SIG-M5 (cell line): Measurements from ENCODE around the gene SHC2.
"Not testable (repeated sequence)": the region's sequence is repeated elsewhere in the genome, so short reads cannot be mapped to it uniquely, and the experiment has no call there.

Experiments
- DNase-seq: peaks from one replicate; lab custom pipeline; 2025; lab: John Stamatoyannopoulos, UW

SHC2 gene

GRCh38 chr19:492091-492531, 31.3 kb upstream of the SHC2 start:
- no peak for DNase-seq

- no peak for DNase-seq
These were observed 30.4 kb upstream of the SHC2 start for GRCh38 chr19:491146-491741.

GRCh38 chr19:489418-490196, 28.8 kb upstream of the SHC2 start:
- DNase-seq: no peak

GRCh38 chr19:488505-489417, 27.9 kb upstream of the SHC2 start:
- peak; percentile 4 for DNase-seq

GRCh38 chr19:485583-486236, 24.9 kb upstream of the SHC2 start:
- DNase-seq: no peak

- no peak for DNase-seq
These were observed 24.2 kb upstream of the SHC2 start for GRCh38 chr19:485077-485476.

GRCh38 chr19:484494-484893, 23.7 kb upstream of the SHC2 start:
- no peak for DNase-seq

- DNase-seq: no peak
These were observed 22.7 kb upstream of the SHC2 start for GRCh38 chr19:483332-484072.

GRCh38 chr19:482186-483041, 21.6 kb upstream of the SHC2 start:
- DNase-seq: no peak

- DNase-seq: not testable (repeated sequence)
These were observed 20.3 kb upstream of the SHC2 start for GRCh38 chr19:481100-481499.

GRCh38 chr19:480016-480855, 19.4 kb upstream of the SHC2 start:
- no peak for DNase-seq

GRCh38 chr19:478976-479375, 18.1 kb upstream of the SHC2 start:
- DNase-seq: no peak

GRCh38 chr19:478236-478903, 17.5 kb upstream of the SHC2 start:
- no peak for DNase-seq

GRCh38 chr19:475360-475759, 14.5 kb upstream of the SHC2 start:
- no peak for DNase-seq

GRCh38 chr19:474126-475078, 13.6 kb upstream of the SHC2 start:
- DNase-seq: no peak

- DNase-seq: no peak
These were observed 11.4 kb upstream of the SHC2 start for GRCh38 chr19:472005-472858.

GRCh38 chr19:470701-471100, 9.9 kb upstream of the SHC2 start:
- DNase-seq: no peak
